ENCODE data around the gene LIMS2.

The LIMS2 gene

DNA sequence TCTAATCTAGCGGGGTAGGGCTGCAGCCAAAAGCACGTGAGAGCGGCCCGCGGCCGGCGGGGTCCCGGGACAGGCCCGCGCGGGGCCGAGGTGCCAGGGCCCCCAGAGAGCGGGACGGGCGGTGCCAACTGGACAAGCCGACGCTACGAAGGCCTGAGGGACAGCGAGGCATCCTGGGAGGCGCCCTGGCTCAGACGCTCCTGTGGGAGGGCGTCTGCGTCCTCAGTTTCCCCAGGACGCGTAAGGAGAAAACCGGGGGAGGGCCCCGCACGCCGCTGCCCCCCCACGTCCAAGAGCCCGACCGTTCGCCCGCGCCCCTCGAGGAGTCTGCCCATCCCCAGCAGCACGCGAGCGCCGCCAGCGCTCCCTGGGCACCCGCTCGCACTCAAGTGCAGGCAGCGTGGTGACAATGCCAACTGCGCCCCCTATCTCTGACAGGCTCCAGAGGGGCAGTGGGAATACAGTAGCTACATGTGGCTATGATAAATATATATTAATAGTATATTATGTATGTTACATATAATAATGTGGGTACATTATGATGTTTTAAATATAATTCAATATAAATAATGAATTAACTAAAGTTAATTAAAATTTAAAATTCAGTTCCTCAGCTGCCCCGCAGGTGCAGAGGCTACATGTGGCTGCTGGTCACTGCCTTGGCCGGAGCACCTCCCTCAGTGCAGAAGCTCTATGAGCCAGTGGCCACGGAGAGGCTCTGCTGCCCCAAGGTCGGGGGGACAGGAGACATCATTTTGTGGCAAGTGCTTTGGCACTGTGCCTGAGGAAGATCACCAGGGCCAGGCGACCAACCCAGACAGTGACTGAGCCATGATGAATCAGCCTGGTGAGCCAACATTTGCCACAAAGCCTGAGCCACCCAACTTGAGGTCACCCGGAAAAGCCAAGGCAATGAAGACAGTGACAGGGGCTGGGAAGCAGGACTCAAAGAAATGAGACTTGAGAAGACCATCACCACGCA, 20.5 kb upstream of the LIMS2 start:
- H3K4me3 ChIP-seq (ENCODE audit: low read length, poor library complexity, severe bottlenecking): no peak overlapping the region
- H3K9ac ChIP-seq (ENCODE audit: low read depth, low read length, poor library complexity, severe bottlenecking): no peak overlapping the region
- H3K4me1 ChIP-seq (ENCODE audit: insufficient read depth, low read length, poor library complexity, severe bottlenecking): peaks cover 5% of the 10 kb centered on the region
- H4K20me1 ChIP-seq (ENCODE audit: insufficient read depth, low read length, poor library complexity, severe bottlenecking): no peaks in the 10 kb centered on the region
- H3K4me2 ChIP-seq (ENCODE audit: low read depth, low read length, poor library complexity, severe bottlenecking): no peak overlapping the region
- H3K79me2 ChIP-seq (ENCODE audit: insufficient read depth, low read length): no peaks in the 10 kb centered on the region
- H3K9me3 ChIP-seq (ENCODE audit: insufficient read depth, low read depth, low read length): peaks cover 5% of the 10 kb centered on the region; the same call in 1 of the 2 replicates
- no peaks in the 10 kb centered on the region for H3F3A ChIP-seq (ENCODE audit: low read depth)
- H3K27me3 ChIP-seq (ENCODE audit: insufficient read depth, low read length, poor library complexity, severe bottlenecking): no peaks in the 10 kb centered on the region
- H3K36me3 ChIP-seq (ENCODE audit: insufficient read depth, low read length): no peaks in the 10 kb centered on the region
- H2AFZ ChIP-seq (ENCODE audit: low read length): no peak overlapping the region
- H3K9me2 ChIP-seq (replicated peaks; ENCODE audit: low read depth, low read length): no peaks in the 10 kb centered on the region
- TF ChIP-seq, protein P1, sequence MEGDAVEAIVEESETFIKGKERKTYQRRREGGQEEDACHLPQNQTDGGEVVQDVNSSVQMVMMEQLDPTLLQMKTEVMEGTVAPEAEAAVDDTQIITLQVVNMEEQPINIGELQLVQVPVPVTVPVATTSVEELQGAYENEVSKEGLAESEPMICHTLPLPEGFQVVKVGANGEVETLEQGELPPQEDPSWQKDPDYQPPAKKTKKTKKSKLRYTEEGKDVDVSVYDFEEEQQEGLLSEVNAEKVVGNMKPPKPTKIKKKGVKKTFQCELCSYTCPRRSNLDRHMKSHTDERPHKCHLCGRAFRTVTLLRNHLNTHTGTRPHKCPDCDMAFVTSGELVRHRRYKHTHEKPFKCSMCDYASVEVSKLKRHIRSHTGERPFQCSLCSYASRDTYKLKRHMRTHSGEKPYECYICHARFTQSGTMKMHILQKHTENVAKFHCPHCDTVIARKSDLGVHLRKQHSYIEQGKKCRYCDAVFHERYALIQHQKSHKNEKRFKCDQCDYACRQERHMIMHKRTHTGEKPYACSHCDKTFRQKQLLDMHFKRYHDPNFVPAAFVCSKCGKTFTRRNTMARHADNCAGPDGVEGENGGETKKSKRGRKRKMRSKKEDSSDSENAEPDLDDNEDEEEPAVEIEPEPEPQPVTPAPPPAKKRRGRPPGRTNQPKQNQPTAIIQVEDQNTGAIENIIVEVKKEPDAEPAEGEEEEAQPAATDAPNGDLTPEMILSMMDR (conservative IDR thresholded peaks at IDR 0.05; ENCODE audit: low read length): no peak
- no peak for TF ChIP-seq EZH2phosphoT487 (IDR thresholded peaks at IDR 0.05; ENCODE audit: borderline replicate concordance)

DNA sequence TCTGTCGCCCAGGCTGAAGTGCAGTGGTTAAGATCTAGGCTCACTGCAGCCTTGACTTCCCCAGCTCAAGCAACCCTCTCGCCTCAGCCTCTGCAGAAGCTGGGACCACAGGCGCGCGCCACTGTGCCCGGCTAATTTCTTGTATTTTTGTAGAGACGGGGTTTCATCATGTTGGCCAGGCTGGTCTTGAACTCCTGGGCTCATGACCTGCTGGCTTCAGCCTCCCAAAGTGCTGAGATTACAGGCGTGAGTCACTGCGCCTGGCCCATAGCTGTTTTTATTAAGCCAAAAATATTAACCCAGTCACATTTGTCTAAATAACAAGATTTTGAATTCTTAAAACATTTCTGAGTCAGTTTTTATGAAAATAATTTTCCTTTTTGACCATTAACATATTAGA, 19.7 kb upstream of the LIMS2 start:
- H2AFZ ChIP-seq (ENCODE audit: low read length): no peak overlapping the region
- no peak for TF ChIP-seq EZH2phosphoT487 (IDR thresholded peaks at IDR 0.05; ENCODE audit: borderline replicate concordance)
- TF ChIP-seq, protein P1 (conservative IDR thresholded peaks at IDR 0.05; ENCODE audit: low read length): no peak
- H3K79me2 ChIP-seq (ENCODE audit: insufficient read depth, low read length): no peaks in the 10 kb centered on the region
- peaks cover 13% of the 10 kb centered on the region; the same call in 1 of the 2 replicates for H3K9me3 ChIP-seq (ENCODE audit: insufficient read depth, low read depth, low read length)
- no peaks in the 10 kb centered on the region for H3F3A ChIP-seq (ENCODE audit: low read depth)
- H3K36me3 ChIP-seq (ENCODE audit: insufficient read depth, low read length): no peaks in the 10 kb centered on the region
- H3K9ac ChIP-seq (ENCODE audit: low read depth, low read length, poor library complexity, severe bottlenecking): no peak overlapping the region
- H4K20me1 ChIP-seq (ENCODE audit: insufficient read depth, low read length, poor library complexity, severe bottlenecking): no peaks in the 10 kb centered on the region
- no peaks in the 10 kb centered on the region for H3K9me2 ChIP-seq (replicated peaks; ENCODE audit: low read depth, low read length)
- no peaks in the 10 kb centered on the region for H3K4me1 ChIP-seq (ENCODE audit: insufficient read depth, low read length, poor library complexity, severe bottlenecking)
- no peak overlapping the region for H3K4me3 ChIP-seq (ENCODE audit: low read length, poor library complexity, severe bottlenecking)
- no peak overlapping the region for H3K4me2 ChIP-seq (ENCODE audit: low read depth, low read length, poor library complexity, severe bottlenecking)
- no peaks in the 10 kb centered on the region for H3K27me3 ChIP-seq (ENCODE audit: insufficient read depth, low read length, poor library complexity, severe bottlenecking)

DNA sequence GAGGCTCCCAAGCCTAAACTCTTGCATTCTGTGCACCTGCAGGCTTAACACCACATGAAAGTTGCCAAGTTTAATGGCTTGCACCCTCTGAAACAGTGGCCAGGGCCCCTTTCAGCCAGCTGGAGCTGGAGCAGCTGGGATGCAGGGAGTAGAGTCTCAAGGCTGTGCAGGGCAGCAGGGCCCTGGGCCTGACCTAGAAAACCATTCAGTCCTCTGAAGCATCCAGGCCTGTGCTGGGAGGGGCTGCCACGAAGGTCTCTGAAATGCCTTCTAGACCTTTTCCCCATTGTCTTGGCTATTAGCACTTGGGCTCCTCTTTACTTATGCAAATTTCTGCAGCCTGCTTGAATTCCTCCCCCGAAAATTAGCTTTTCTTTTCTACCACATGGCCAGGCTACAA, 15.4 kb upstream of the LIMS2 start:
- Histone ChIP-seq H2AFZ (ENCODE audit: low read length) (no peak overlapping the region), H3F3A (ENCODE audit: low read depth) (no peaks in the 10 kb centered on the region), H4K20me1 (ENCODE audit: insufficient read depth, low read length, poor library complexity, severe bottlenecking) (no peaks in the 10 kb centered on the region), H3K4me1 (ENCODE audit: insufficient read depth, low read length, poor library complexity, severe bottlenecking) (no peaks in the 10 kb centered on the region), H3K4me2 (ENCODE audit: low read depth, low read length, poor library complexity, severe bottlenecking) (no peak overlapping the region), H3K9ac (ENCODE audit: low read depth, low read length, poor library complexity, severe bottlenecking) (no peak overlapping the region), H3K9me3 (ENCODE audit: insufficient read depth, low read depth, low read length) (peaks cover 21% of the 10 kb centered on the region; the same call in 1 of the 2 replicates), H3K36me3 (ENCODE audit: insufficient read depth, low read length) (no peaks in the 10 kb centered on the region), H3K9me2 (replicated peaks; ENCODE audit: low read depth, low read length) (no peaks in the 10 kb centered on the region), H3K79me2 (ENCODE audit: insufficient read depth, low read length) (no peaks in the 10 kb centered on the region), H3K27me3 (ENCODE audit: insufficient read depth, low read length, poor library complexity, severe bottlenecking) (no peaks in the 10 kb centered on the region), H3K4me3 (ENCODE audit: low read length, poor library complexity, severe bottlenecking) (no peak overlapping the region)
- TF ChIP-seq EZH2phosphoT487 (IDR thresholded peaks at IDR 0.05; ENCODE audit: borderline replicate concordance): no peak
- TF ChIP-seq, protein P1 (conservative IDR thresholded peaks at IDR 0.05; ENCODE audit: low read length): no peak

Measured in Loucy (cell line).